T-helper 17 cell (primary cell): ENCODE measurements around the gene KCNQ5. TPM values are rescaled to one million over a fixed set of nuclear protein-coding genes. Genes with fewer than 3 reads are reported as not detected.
"Not testable (repeated sequence)": the region's sequence is repeated elsewhere in the genome, so short reads cannot be mapped to it uniquely, and the experiment has no call there.

ENCODE experiments used
- ATAC-seq: fragments of 150-1000 bp; cut with Tn5 transposase; 2 replicates; pipeline ENCODE4 v1.10.0; 2021; ENCODE audit warnings: mild to moderate bottlenecking, moderate library complexity
- DNase-seq, 3 donors: peaks; one replicate each; pipeline versions ENCODE4 v3.0.0 to v3.0.0-alpha.2; 2020 to 2021
- H3K9me3 ChIP-seq: one replicate; pipeline ENCODE4 v1.7.0; 2013; ENCODE audit warnings: low read length, mild to moderate bottlenecking; ENCODE audit not compliant: control insufficient read depth, poor library complexity, severe bottlenecking
- H3K27ac Mint-ChIP-seq: one replicate; pipeline ENCODE4 v1.8.0; 2022; ENCODE audit warnings: mild to moderate bottlenecking, moderate library complexity, mixed read lengths
- H3K27me3 Mint-ChIP-seq: one replicate; pipeline ENCODE4 v1.8.0; 2022; ENCODE audit warnings: mixed read lengths
- H3K36me3 Mint-ChIP-seq: one replicate; pipeline ENCODE4 v1.8.0; 2022; ENCODE audit warnings: low read depth, mixed read lengths
- H3K4me1 Mint-ChIP-seq: one replicate; pipeline ENCODE4 v1.8.0; 2022; ENCODE audit warnings: mild to moderate bottlenecking, mixed read lengths
- H3K4me3 Mint-ChIP-seq: one replicate; pipeline ENCODE4 v1.8.0; 2022; ENCODE audit warnings: mild to moderate bottlenecking, moderate library complexity, mixed read lengths
- total RNA-seq, 4 donors: library from RNA in 2 of 4; stranded (reverse) in 2 of 4; gene quantifications; one replicate each; pipeline ENCODE4 v1.2.3 and lab custom pipeline; 2022 to 2026

The KCNQ5 gene
- total RNA-seq, 2 donors from 2014 or later, result 1.5 to 3.3 TPM

DNA sequence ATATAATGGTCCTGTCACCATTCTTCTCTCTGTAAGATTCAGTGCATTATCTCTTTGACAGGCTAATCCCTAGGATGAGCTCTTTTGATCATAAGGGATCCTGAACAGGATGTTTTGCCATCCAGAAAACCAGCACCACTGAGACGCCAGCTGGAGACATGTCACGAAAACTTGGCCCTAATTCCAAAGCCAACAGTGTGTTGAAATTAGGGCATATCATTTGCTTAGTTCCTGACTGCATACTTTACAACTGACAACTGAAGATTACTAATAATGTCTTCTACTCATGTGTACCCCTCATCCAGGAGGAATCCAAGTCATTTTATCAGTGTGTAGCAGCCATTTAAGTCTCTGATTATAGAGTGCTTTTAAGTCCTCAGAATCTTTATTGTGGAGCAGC is 243.6 kb downstream of the KCNQ5 start:
- no peaks in the 10 kb centered on the region for H3K36me3 Mint-ChIP-seq
- DNase-seq (no peak), ATAC-seq (no peak)
- H3K27ac Mint-ChIP-seq, result no peak overlapping the region
- no peaks in the 10 kb centered on the region for H3K27me3 Mint-ChIP-seq
- no peaks in the 10 kb centered on the region for H3K4me1 Mint-ChIP-seq
- H3K4me3 Mint-ChIP-seq, result no peak overlapping the region
- no peaks in the 10 kb centered on the region for H3K9me3 ChIP-seq

GRCh38 chr6:72869621-72870020 is 247.8 kb downstream of the KCNQ5 start:
- no peak for DNase-seq

DNA sequence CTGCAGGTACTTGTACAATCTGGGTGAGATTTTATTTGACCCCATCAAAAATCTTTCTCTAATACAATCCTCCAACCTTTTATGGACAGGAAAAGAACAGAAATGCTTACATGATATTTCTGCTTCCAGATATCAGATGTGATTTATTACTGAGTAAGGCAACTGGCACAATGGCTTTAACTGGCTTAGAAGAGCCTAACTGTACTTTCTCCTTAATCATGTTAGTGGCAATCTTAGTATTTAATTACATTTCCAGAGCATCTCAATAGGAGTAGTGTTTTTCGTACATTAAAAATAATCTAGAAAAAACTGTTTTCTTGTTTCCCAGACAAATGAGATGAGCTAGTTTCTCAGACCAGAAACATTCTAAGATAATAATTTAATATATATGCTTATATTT is 251.6 kb downstream of the KCNQ5 start:
- no peaks in the 10 kb centered on the region for H3K9me3 ChIP-seq
- DNase-seq (no peak), ATAC-seq (no peak)
- no peak overlapping the region for H3K4me3 Mint-ChIP-seq
- no peak overlapping the region for H3K27ac Mint-ChIP-seq
- H3K27me3 Mint-ChIP-seq, result no peaks in the 10 kb centered on the region
- H3K36me3 Mint-ChIP-seq, result no peaks in the 10 kb centered on the region
- no peaks in the 10 kb centered on the region for H3K4me1 Mint-ChIP-seq

More at GRCh38 chr6:72869621-72870020, 247.8 kb downstream of the KCNQ5 start:
- no peak overlapping the region for H3K27ac Mint-ChIP-seq
- ATAC-seq, result no peak
- no peaks in the 10 kb centered on the region for H3K36me3 Mint-ChIP-seq
- H3K9me3 ChIP-seq, result no peaks in the 10 kb centered on the region
- no peaks in the 10 kb centered on the region for H3K4me1 Mint-ChIP-seq
- H3K27me3 Mint-ChIP-seq, result no peaks in the 10 kb centered on the region
- H3K4me3 Mint-ChIP-seq, result no peak overlapping the region

GRCh38 chr6:72876256-72876655 is 254.4 kb downstream of the KCNQ5 start:
- H3K9me3 ChIP-seq, result no peaks in the 10 kb centered on the region
- ATAC-seq (no peak), DNase-seq (no peak)
- Mint-ChIP-seq H3K4me1 (no peaks in the 10 kb centered on the region), H3K36me3 (no peaks in the 10 kb centered on the region), H3K27me3 (no peaks in the 10 kb centered on the region), H3K27ac (no peak overlapping the region), H3K4me3 (no peak overlapping the region)

DNA sequence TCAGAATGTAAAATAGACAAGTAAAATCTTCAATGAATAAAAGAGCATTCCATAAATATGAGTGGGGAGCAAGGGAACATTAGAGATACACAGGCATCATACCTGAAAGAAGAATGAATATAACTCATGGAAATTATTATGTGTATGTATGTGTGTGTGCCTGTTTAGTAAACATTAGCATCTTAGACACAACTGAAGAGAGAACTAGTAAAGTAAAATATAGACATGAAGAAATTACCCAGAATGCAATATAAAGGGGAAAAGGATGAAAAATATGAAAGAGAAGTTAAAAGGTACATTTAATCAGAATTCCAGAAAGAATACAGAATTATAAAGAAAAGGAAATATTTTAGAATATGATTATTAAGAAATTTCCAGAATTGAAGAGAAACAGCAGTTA is 264.3 kb downstream of the KCNQ5 start:
- no peaks in the 10 kb centered on the region for H3K9me3 ChIP-seq
- Mint-ChIP-seq H3K4me3 (no peak overlapping the region), H3K27ac (no peak overlapping the region), H3K4me1 (no peaks in the 10 kb centered on the region), H3K36me3 (no peaks in the 10 kb centered on the region), H3K27me3 (no peaks in the 10 kb centered on the region)
- ATAC-seq (no peak), DNase-seq (no peak)

DNA sequence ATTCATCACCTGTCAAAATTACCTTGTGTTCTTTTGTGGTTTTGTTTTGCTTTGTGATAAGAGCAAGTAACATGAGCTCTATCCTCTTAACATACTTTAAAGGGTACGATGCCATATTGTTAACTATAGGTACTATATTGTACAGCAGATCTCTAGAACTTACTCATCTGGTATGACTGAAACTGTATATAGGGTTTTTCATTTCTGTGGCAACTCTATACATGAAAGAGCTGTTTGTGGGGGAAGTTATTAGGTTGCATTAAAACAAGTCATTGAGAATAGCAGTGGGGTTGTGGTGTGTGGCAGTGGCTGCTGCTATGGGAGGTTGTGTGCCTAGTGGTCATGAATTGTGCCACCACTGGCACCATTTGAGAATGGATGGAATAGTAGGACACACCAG is 268.4 kb downstream of the KCNQ5 start:
- no peak for DNase-seq
- Mint-ChIP-seq H3K27me3 (no peaks in the 10 kb centered on the region), H3K27ac (no peak overlapping the region), H3K36me3 (no peaks in the 10 kb centered on the region), H3K4me1 (no peaks in the 10 kb centered on the region), H3K4me3 (no peak overlapping the region)
- ATAC-seq, result no peak
- no peaks in the 10 kb centered on the region for H3K9me3 ChIP-seq

DNA sequence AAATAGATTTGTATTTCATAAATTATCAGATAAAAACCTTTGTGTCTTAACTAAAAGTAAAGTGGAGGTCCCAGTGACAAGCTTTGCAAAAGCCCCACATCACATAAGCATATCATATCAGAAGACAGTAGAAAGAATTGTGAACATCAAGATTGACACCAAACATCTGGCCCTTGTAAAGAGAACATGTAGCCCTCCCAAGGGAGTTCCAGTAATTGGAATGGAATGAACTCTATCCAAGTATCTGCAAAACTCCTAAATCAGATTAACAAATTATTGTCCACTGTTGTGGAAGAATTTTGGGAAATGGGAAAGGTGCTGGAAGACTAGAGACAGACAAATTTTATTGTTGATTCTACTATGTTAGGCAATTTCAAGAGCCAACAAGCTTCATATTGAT is 268.8 kb downstream of the KCNQ5 start:
- H3K4me3 Mint-ChIP-seq, result no peak overlapping the region
- DNase-seq (no peak), ATAC-seq (no peak)
- H3K9me3 ChIP-seq, result no peaks in the 10 kb centered on the region
- H3K36me3 Mint-ChIP-seq, result no peaks in the 10 kb centered on the region
- no peaks in the 10 kb centered on the region for H3K4me1 Mint-ChIP-seq
- no peak overlapping the region for H3K27ac Mint-ChIP-seq
- no peaks in the 10 kb centered on the region for H3K27me3 Mint-ChIP-seq

DNA sequence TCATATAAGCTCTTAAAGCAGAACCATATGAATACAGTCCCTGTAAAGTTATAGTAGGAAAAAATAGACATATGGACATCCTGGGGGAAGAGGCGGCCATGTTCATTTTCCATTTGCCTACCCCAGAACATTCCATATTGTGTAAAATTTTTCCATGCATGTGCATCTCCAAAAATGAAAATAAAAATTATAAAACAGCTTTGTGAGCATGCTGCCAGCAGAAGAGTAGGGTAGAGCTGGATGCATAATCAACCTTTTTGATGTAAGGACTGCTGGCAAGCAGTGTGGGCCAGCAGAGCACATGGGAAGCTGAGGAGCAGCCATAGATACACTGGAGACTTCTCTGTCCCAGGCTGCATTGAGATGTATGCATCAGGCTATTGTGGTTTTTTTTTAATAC is 271.0 kb downstream of the KCNQ5 start:
- ATAC-seq (no peak), DNase-seq (no peak)
- no peaks in the 10 kb centered on the region for H3K27me3 Mint-ChIP-seq
- H3K9me3 ChIP-seq, result no peaks in the 10 kb centered on the region
- H3K4me3 Mint-ChIP-seq, result no peak overlapping the region
- no peaks in the 10 kb centered on the region for H3K36me3 Mint-ChIP-seq
- H3K4me1 Mint-ChIP-seq, result no peaks in the 10 kb centered on the region
- H3K27ac Mint-ChIP-seq, result no peak overlapping the region

DNA sequence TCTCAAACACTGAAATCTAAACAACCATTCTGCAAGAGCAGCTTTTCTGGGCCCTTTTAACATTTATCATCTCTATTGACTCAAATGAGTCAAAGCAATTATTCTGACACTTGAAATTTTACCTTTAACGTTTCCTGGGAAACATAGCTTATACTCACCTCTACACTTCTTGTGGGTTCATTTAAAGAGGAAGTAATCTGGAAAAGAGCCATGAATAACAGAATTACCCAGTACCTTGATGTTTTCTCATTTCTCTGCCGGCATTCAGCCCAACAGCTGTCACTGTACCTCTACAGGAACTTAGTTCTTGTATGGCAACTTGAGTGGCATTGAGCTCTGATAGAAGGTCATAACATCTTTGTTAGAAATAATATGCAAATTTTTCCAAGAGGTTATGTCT is 272.2 kb downstream of the KCNQ5 start:
- H3K4me1 Mint-ChIP-seq, result no peaks in the 10 kb centered on the region
- DNase-seq, result no peak
- no peak for ATAC-seq

DNA sequence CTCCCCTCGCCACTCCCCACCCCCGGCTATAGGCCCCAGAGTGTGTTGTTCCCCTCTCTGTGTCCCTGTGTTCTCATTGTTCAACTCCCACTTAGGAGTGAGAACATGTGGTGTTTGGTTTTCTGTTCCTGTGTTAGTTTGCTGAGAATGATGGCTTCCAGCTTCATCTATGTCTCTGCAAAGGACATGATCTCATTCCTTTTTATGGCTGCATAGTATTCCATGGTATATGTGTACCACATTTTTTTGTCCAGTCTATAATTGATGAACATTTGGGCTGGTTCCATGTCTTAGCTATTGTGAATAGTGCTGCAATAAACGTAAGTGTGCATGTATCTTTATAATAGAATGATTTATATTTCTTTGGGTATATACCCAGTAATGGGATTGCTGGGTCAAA is 276.4 kb downstream of the KCNQ5 start:
- H3K27ac Mint-ChIP-seq, H3K9me3 ChIP-seq, H3K27me3 Mint-ChIP-seq: not testable (repeated sequence)

More for the DNA sequence above, 272.2 kb downstream of the KCNQ5 start:
- no peaks in the 10 kb centered on the region for H3K9me3 ChIP-seq
- H3K4me3 Mint-ChIP-seq, result no peak overlapping the region
- H3K27ac Mint-ChIP-seq, result no peak overlapping the region
- no peaks in the 10 kb centered on the region for H3K36me3 Mint-ChIP-seq
- no peaks in the 10 kb centered on the region for H3K27me3 Mint-ChIP-seq

DNA sequence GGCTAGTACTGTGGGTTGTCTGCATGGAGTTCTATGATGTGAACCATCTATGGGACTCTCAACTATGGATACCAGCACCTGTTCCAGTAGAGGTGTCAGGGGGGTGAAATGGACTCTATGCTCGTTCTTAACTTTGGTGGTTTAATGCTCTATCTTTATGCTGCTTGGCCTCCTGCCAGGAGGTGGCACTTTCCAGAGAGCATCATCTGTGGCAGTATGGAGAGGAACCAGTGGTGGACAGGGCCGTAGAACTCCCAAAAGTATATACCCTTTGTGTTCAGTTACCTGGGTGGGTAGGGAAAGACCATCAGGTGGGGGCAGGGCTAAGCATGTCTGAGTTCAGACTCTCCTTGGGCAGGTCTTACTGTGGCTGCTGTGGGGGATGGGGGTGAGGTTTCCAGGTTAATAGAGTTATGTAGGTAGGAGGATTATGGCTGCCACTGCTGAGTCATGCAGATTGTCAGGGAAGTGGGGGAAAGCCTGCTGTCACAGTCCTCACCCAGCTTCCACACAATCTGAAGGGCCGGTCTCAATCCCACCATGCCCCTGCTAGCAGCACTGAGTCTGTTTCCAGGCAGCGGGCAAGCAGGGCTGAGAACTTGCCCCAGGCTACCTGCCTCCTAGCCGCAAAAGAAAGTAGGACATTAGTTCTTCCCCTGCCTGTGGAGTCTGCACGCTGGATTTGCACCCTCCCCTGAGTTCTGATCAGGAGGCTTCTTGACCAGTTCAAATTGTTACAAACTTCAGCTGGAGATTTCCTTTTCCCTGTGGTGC is 284.0 kb downstream of the KCNQ5 start:
- ATAC-seq (no peak), DNase-seq (no peak)
- H3K36me3 Mint-ChIP-seq, result no peaks in the 10 kb centered on the region
- H3K27ac Mint-ChIP-seq, result no peak overlapping the region
- H3K27me3 Mint-ChIP-seq, result no peaks in the 10 kb centered on the region
- H3K4me3 Mint-ChIP-seq, result no peak overlapping the region
- no peaks in the 10 kb centered on the region for H3K4me1 Mint-ChIP-seq
- H3K9me3 ChIP-seq, result no peaks in the 10 kb centered on the region

More for the DNA sequence above, 276.4 kb downstream of the KCNQ5 start:
- H3K4me1 Mint-ChIP-seq, ATAC-seq, DNase-seq, H3K4me3 Mint-ChIP-seq, H3K36me3 Mint-ChIP-seq: not testable (repeated sequence)

- Mint-ChIP-seq H3K4me3 (no peak overlapping the region), H3K27ac (no peak overlapping the region), H3K4me1 (no peaks in the 10 kb centered on the region), H3K36me3 (no peaks in the 10 kb centered on the region), H3K27me3 (peaks cover 15% of the 10 kb centered on the region)
- ATAC-seq (no peak), DNase-seq (no peak)
- H3K9me3 ChIP-seq, result no peaks in the 10 kb centered on the region
Observed at GRCh38 chr6:72911463-72912155, 289.7 kb downstream of the KCNQ5 start.

GRCh38 chr6:72913797-72914196 is 291.9 kb downstream of the KCNQ5 start:
- H3K36me3 Mint-ChIP-seq, result no peaks in the 10 kb centered on the region
- peaks cover 15% of the 10 kb centered on the region for H3K27me3 Mint-ChIP-seq
- no peaks in the 10 kb centered on the region for H3K4me1 Mint-ChIP-seq
- ATAC-seq, result no peak
- H3K9me3 ChIP-seq, result no peaks in the 10 kb centered on the region
- no peak for DNase-seq
- no peak overlapping the region for H3K4me3 Mint-ChIP-seq
- H3K27ac Mint-ChIP-seq, result no peak overlapping the region

DNA sequence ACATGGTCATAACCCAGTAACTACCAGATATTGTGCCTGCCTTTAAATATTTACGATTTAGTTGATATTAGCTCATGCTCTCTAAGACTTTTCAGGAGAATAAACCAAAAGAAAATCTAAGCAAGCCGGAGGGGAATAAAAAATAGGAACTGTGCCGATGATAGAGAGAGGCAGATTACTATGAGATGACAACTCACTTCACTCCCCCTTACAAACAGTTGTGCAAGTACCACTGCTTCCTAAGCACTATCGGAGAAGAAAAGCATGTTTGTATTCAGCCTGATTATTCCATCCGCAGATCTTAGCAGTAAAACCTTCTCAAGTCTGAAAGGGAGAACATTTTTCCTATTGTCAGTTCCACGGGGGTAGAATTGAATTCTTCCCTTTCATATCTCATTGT is 294.4 kb downstream of the KCNQ5 start:
- Mint-ChIP-seq H3K4me3 (no peak overlapping the region), H3K27ac (no peak overlapping the region), H3K4me1 (no peaks in the 10 kb centered on the region), H3K36me3 (no peaks in the 10 kb centered on the region), H3K27me3 (peaks cover 11% of the 10 kb centered on the region)
- DNase-seq (no peak), ATAC-seq (no peak)
- no peaks in the 10 kb centered on the region for H3K9me3 ChIP-seq
